CD4-positive, alpha-beta T cell (primary cell): ENCODE results near the gene UNC45A. TPM values are rescaled to one million over a fixed set of nuclear protein-coding genes. Genes with fewer than 3 reads are reported as not detected.

ENCODE experiments used
- ATAC-seq: fragments of 200-7000 bp; cut with Tn5 transposase; one replicate; pipeline ENCODE4 v1.10.0; 2022; ENCODE audit warnings: mild to moderate bottlenecking; ENCODE audit not compliant: poor library complexity
- CTCF ChIA-PET: fragments of 350-600 bp; sonication (Branson Sonifier 250); formaldehyde crosslinking; loops from one replicate; lab custom pipeline; 2021; ENCODE audit warnings: antibody characterized with exemption, inconsistent platforms; lab: Charles Lee
- POLR2A ChIA-PET: fragments of 350-600 bp; sonication (Branson Sonifier 250); formaldehyde crosslinking; loops from one replicate; lab custom pipeline; 2021; ENCODE audit warnings: antibody characterized with exemption, inconsistent platforms; lab: Charles Lee
- DNase-seq, 14 experiments: peaks; one replicate each; pipeline ENCODE4 v3.0.0-alpha.2; 2013 to 2020; ENCODE audit warnings: mixed read lengths in 2 of 14
- H3K27ac ChIP-seq, 2 donors: one replicate each; pipeline versions ENCODE4 v1.5.1 to v1.7.0; 2013; ENCODE audit warnings: low read length in 2 of 2, low read depth in 1 of 2, mild to moderate bottlenecking in 1 of 2
- H3K27me3 ChIP-seq, 2 experiments: 1 replicate in 1 of 2; 2 replicates in 1 of 2; pipeline versions ENCODE4 v1.6.1 to v1.7.0; 2013; ENCODE audit warnings: low read length in 2 of 2, control low read depth in 1 of 2, mild to moderate bottlenecking in 1 of 2, moderate library complexity in 1 of 2; ENCODE audit not compliant: insufficient read depth in 2 of 2, control insufficient read depth in 1 of 2
- H3K36me3 ChIP-seq: one replicate; pipeline ENCODE4 v1.6.1; 2013; ENCODE audit warnings: low read length, control low read depth; ENCODE audit not compliant: insufficient read depth
- H3K4me1 ChIP-seq: one replicate; pipeline ENCODE4 v1.6.1; 2013; ENCODE audit warnings: low read length, control low read depth; ENCODE audit not compliant: insufficient read depth
- H3K4me3 ChIP-seq: one replicate; pipeline ENCODE4 v1.5.1; 2013; ENCODE audit warnings: mild to moderate bottlenecking, low read length, moderate library complexity
- H3K9me3 ChIP-seq, 2 experiments: 1 replicate in 1 of 2; 2 replicates in 1 of 2; pipeline versions ENCODE4 v1.6.1 to v1.7.0; 2013; ENCODE audit warnings: low read length in 2 of 2, mild to moderate bottlenecking in 2 of 2, control low read depth in 1 of 2, moderate library complexity in 1 of 2; ENCODE audit not compliant: control insufficient read depth in 1 of 2, insufficient read depth in 1 of 2
- H3K27ac Mint-ChIP-seq: one replicate; pipeline ENCODE4 v1.8.0; 2020; ENCODE audit warnings: mixed read lengths
- H3K27me3 Mint-ChIP-seq: one replicate; pipeline ENCODE4 v1.8.0; 2021; ENCODE audit warnings: mixed read lengths
- H3K36me3 Mint-ChIP-seq: one replicate; pipeline ENCODE4 v1.8.0; 2021; ENCODE audit warnings: low read depth, mixed read lengths
- H3K4me1 Mint-ChIP-seq: one replicate; pipeline ENCODE4 v1.8.0; 2021; ENCODE audit warnings: low read depth, mixed read lengths
- H3K4me3 Mint-ChIP-seq: one replicate; pipeline ENCODE4 v1.8.0; 2020; ENCODE audit warnings: mild to moderate bottlenecking, mixed read lengths
- H3K9me3 Mint-ChIP-seq: one replicate; pipeline ENCODE4 v1.8.0; 2020; ENCODE audit warnings: mixed read lengths
- CTCF ChIP-seq: fragments of 200-600 bp; IDR thresholded peaks from one replicate; pipeline ENCODE4 v1.8.0; 2022; ENCODE audit warnings: antibody characterized with exemption, mild to moderate bottlenecking
- intact Hi-C, 2 experiments: fragments of 100-400 bp; cut with DNase I in 1 of 2; cut with micrococcal nuclease in 1 of 2; formaldehyde crosslinking; loops; one replicate each; pipeline versions ENCODE4 v1.15.1 to v1.9.0; 2023 to 2025; cut with DNase I, micrococcal nuclease
- total RNA-seq, 174 experiments: library from RNA in 2 of 174; stranded (reverse) in 2 of 174; gene quantifications; one replicate each; pipeline ENCODE4 v1.2.3 and lab custom pipeline; 2021 to 2026

UNC45A gene
- total RNA-seq, 2 experiments from 2014 or later: 17.6 to 18.9 TPM

- Histone ChIP-seq H3K4me1 (peaks cover 3% of the 10 kb centered on the region), H3K9me3 (no peaks in the 10 kb centered on the region), H3K4me3 (no peak overlapping the region), H3K27ac (no peak overlapping the region), H3K36me3 (peaks cover 94% of the 10 kb centered on the region), H3K27me3 (no peaks in the 10 kb centered on the region)
- DNase-seq (no peak), ATAC-seq (no peak)
- intact Hi-C loops: no loop called here
- Mint-ChIP-seq H3K27me3 (no peaks in the 10 kb centered on the region), H3K27ac (no peak overlapping the region), H3K9me3 (no peaks in the 10 kb centered on the region), H3K36me3 (peaks cover 86% of the 10 kb centered on the region), H3K4me1 (no peaks in the 10 kb centered on the region), H3K4me3 (no peak overlapping the region)
- ChIA-PET CTCF (no interaction called here), POLR2A (interaction anchor here (1.9 kb wide), 1 partner anchor 11 kb away, joined by 6 read pairs; the partner anchor contains the start of gene MAN2A2)
- TF ChIP-seq CTCF: no peak
Observed at GRCh38 chr15:90914305-90915080, 20.6 kb upstream of the UNC45A start.

- POLR2A ChIA-PET: interaction anchor here (1.5 kb wide), 1 partner anchor 14 kb away, joined by 3 read pairs; no protein-coding TSS in a partner anchor
- intact Hi-C loops: no loop called here
- Mint-ChIP-seq H3K9me3 (no peaks in the 10 kb centered on the region), H3K27ac (no peak overlapping the region), H3K27me3 (no peaks in the 10 kb centered on the region), H3K36me3 (peaks cover 88% of the 10 kb centered on the region), H3K4me3 (no peak overlapping the region), H3K4me1 (no peaks in the 10 kb centered on the region)
- no peaks in the 10 kb centered on the region for H3K27me3 ChIP-seq
- peaks cover 95% of the 10 kb centered on the region for H3K36me3 ChIP-seq
- no peak overlapping the region for H3K27ac ChIP-seq
- H3K4me3 ChIP-seq: no peak overlapping the region
- H3K9me3 ChIP-seq: no peaks in the 10 kb centered on the region
- ATAC-seq (no peak), DNase-seq (no peak)
- CTCF ChIA-PET: no interaction called here
- TF ChIP-seq CTCF: no peak
- H3K4me1 ChIP-seq: peaks cover 3% of the 10 kb centered on the region
Observed at GRCh38 chr15:90915216-90915807, 19.8 kb upstream of the UNC45A start.

- peaks cover 90% of the 10 kb centered on the region for H3K36me3 Mint-ChIP-seq
- no peak for TF ChIP-seq CTCF
- peak; percentile 29 for ATAC-seq
- intact Hi-C loops: no loop called here
- Histone ChIP-seq H3K9me3 (no peaks in the 10 kb centered on the region), H3K27me3 (no peaks in the 10 kb centered on the region), H3K36me3 (peaks cover 95% of the 10 kb centered on the region), H3K27ac (no peak overlapping the region), H3K4me1 (peaks cover 3% of the 10 kb centered on the region), H3K4me3 (no peak overlapping the region)
- H3K27me3 Mint-ChIP-seq: no peaks in the 10 kb centered on the region
- peak in 2 of 14 experiments; percentile 67 to 74 for DNase-seq
- H3K4me3 Mint-ChIP-seq: no peak overlapping the region
- H3K9me3 Mint-ChIP-seq: no peaks in the 10 kb centered on the region
- H3K4me1 Mint-ChIP-seq: no peaks in the 10 kb centered on the region
- ChIA-PET CTCF (no interaction called here), POLR2A (interaction anchor here (1.5 kb wide), 1 partner anchor 13 kb away, joined by 3 read pairs; no protein-coding TSS in a partner anchor)
- no peak overlapping the region for H3K27ac Mint-ChIP-seq
Observed at GRCh38 chr15:90915808-90916440, 19.2 kb upstream of the UNC45A start.
